ENCODE data around the gene DYNC1H1. TPM values are rescaled to one million over a fixed set of nuclear protein-coding genes. Genes with fewer than 3 reads are reported as not detected.
A peak's percentile ranks its signal among the peaks of the same experiment; 100 is the strongest.

DYNC1H1 gene
- total RNA-seq, 4 donors from 2014 or later = 386 to 531 (median 472) TPM

DNA sequence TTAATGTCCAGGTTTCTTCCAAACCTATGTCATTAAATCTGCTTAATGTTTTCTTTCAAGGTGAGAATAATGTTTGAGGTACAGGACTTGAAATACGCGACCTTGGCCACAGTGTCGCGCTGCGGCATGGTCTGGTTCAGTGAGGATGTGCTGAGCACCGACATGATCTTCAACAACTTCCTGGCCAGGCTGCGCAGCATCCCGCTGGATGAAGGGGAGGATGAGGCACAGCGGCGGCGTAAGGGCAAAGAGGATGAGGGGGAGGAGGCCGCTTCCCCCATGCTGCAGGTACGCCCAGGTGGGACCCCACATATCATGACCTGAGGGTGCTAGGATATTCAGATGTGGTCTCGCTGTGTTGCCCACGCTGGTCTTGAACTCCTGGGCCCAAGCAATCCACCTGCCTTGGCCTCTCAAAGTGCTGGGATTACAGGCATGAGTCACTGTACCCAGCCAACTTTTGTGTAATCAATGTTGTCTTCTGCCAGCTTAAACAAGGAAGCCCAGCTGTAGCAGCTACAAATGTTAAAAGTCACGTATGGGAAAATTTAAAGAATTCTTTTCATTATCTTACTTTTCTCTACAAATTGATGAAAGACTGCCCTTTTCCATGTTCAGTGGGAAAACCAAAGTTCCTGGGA lies 50.8 kb downstream of the DYNC1H1 start:
- no peak for DNase-seq
- no peak overlapping the region for H3K4me3 ChIP-seq
- no peak overlapping the region for H3K27ac ChIP-seq
- no peak for TF ChIP-seq POLR2A (IDR thresholded peaks at IDR 0.05)
- TF ChIP-seq, protein P1, sequence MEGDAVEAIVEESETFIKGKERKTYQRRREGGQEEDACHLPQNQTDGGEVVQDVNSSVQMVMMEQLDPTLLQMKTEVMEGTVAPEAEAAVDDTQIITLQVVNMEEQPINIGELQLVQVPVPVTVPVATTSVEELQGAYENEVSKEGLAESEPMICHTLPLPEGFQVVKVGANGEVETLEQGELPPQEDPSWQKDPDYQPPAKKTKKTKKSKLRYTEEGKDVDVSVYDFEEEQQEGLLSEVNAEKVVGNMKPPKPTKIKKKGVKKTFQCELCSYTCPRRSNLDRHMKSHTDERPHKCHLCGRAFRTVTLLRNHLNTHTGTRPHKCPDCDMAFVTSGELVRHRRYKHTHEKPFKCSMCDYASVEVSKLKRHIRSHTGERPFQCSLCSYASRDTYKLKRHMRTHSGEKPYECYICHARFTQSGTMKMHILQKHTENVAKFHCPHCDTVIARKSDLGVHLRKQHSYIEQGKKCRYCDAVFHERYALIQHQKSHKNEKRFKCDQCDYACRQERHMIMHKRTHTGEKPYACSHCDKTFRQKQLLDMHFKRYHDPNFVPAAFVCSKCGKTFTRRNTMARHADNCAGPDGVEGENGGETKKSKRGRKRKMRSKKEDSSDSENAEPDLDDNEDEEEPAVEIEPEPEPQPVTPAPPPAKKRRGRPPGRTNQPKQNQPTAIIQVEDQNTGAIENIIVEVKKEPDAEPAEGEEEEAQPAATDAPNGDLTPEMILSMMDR (IDR thresholded peaks at IDR 0.05) = no peak
- peaks cover 0 to 100% (median 6%) of the 10 kb centered on the region in 3 donors for H3K36me3 ChIP-seq
- H3K27me3 ChIP-seq = no peaks in the 10 kb centered on the region
- H3K4me1 ChIP-seq = no peaks in the 10 kb centered on the region
- no peaks in the 10 kb centered on the region for H3K9me3 ChIP-seq

DNA sequence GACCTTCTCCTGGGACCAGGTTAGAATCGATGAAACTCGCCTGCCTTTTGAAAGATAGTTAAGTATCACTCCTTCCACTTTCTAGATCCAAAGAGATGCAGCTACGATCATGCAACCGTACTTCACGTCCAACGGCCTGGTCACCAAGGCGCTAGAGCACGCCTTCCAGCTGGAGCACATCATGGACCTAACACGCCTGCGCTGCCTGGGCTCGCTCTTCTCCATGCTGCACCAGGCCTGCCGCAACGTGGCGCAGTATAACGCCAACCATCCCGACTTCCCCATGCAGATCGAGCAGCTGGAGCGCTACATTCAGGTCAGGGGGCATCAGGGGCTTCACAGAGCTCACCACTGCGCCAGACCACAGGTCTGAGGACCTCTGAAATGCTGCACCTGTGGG lies 51.4 kb downstream of the DYNC1H1 start:
- Histone ChIP-seq H3K27ac (peak overlapping the region in 1 of 4 donors; percentile 6), H3K4me3 (no peak overlapping the region), H3K27me3 (no peaks in the 10 kb centered on the region), H3K36me3 (peaks cover 0 to 100% (median 6%) of the 10 kb centered on the region in 3 donors), H3K4me1 (no peaks in the 10 kb centered on the region), H3K9me3 (no peaks in the 10 kb centered on the region)
- TF ChIP-seq, protein P1 (IDR thresholded peaks at IDR 0.05) = no peak
- TF ChIP-seq POLR2A (IDR thresholded peaks at IDR 0.05) = no peak
- DNase-seq = no peak

DNA sequence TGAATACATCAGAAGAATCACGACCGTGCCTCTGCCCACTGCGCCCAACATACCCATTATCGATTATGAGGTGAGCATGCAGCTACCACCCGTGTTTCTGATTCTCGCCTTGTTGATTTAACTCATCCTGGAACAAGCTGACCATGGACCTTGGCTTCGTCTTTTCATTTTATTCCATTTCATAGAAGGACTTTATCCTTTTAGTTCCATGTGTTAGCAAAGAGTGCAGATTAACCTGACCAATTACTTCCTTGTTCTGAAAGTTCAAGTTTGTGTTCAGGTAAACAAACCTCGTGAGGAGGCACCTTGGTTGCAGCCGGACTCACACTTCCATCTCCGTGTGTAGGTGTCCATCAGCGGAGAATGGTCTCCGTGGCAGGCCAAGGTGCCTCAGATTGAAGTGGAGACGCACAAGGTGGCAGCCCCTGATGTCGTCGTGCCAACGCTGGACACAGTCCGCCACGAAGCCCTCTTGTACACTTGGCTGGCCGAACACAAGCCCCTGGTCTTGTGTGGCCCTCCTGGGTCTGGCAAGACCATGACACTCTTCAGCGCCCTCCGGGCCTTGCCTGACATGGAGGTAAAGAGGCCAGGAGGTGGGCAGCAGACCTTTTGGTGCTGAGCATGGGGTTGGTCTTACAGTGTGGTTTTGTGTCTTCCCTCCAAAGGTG lies 52.2 kb downstream of the DYNC1H1 start:
- no peaks in the 10 kb centered on the region for H3K9me3 ChIP-seq
- peaks cover 0 to 100% (median 6%) of the 10 kb centered on the region in 3 donors for H3K36me3 ChIP-seq
- no peak overlapping the region for H3K4me3 ChIP-seq
- TF ChIP-seq, protein P1 (IDR thresholded peaks at IDR 0.05) = no peak
- TF ChIP-seq POLR2A (IDR thresholded peaks at IDR 0.05) = no peak
- H3K27me3 ChIP-seq = no peaks in the 10 kb centered on the region
- H3K27ac ChIP-seq = peak overlapping the region in 1 of 4 donors; percentile 27
- DNase-seq = no peak
- H3K4me1 ChIP-seq = no peaks in the 10 kb centered on the region

DNA sequence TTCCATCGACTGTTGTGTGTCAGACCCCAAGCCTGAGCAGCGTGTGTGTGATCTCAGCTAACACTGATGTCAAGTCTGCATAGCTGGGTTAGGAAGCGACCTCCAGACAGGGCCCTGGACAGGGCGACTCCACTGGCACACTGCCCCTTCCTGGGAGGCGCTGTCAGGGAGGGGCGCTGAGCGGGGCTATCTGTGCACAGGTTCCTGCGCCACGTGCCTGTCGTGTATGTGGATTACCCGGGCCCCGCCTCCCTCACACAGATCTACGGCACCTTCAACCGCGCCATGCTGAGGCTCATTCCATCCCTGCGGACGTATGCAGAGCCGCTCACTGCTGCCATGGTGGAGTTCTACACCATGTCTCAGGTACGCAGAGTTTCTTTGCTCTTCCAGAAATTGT lies 53.9 kb downstream of the DYNC1H1 start:
- peaks cover 0 to 100% (median 3%) of the 10 kb centered on the region in 3 donors for H3K36me3 ChIP-seq
- H3K4me3 ChIP-seq = no peak overlapping the region
- H3K27me3 ChIP-seq = no peaks in the 10 kb centered on the region
- H3K9me3 ChIP-seq = no peaks in the 10 kb centered on the region
- no peaks in the 10 kb centered on the region for H3K4me1 ChIP-seq
- no peak for DNase-seq
- TF ChIP-seq, protein P1 (IDR thresholded peaks at IDR 0.05) = no peak
- no peak for TF ChIP-seq POLR2A (IDR thresholded peaks at IDR 0.05)
- H3K27ac ChIP-seq = no peak overlapping the region

DNA sequence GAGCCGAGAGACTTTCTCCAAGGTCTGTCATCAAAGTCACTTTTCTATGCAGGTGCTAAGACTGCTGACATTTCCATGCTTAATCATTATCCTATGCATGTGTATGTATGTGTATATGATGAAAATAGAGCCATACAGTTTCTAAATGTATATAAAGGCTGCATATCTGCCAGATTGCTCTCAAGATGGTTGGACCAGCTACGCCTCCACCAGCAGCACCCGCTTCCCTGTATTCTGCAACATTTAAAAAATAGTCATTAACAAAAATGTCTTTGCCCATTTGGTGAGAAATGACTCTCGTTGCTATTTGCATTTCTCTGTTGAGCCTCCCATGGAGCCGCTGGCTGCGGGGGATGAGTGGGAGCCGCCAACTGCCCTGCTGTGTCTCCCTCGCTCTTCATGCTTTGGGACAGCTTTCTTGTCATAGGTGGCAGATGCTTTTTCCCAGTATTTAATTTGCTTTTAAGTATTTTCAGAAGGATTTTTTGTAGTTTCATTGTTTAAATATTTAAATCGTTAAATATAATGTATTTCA lies 54.7 kb downstream of the DYNC1H1 start:
- no peak for DNase-seq
- no peak for TF ChIP-seq POLR2A (IDR thresholded peaks at IDR 0.05)
- TF ChIP-seq, protein P1 (IDR thresholded peaks at IDR 0.05) = no peak
- H3K27ac ChIP-seq = no peak overlapping the region
- peaks cover 0 to 100% (median 7%) of the 10 kb centered on the region in 3 donors for H3K36me3 ChIP-seq
- no peaks in the 10 kb centered on the region for H3K9me3 ChIP-seq
- no peaks in the 10 kb centered on the region for H3K4me1 ChIP-seq
- H3K27me3 ChIP-seq = no peaks in the 10 kb centered on the region
- no peak overlapping the region for H3K4me3 ChIP-seq
